HUDEP-2 (cell line): Measurements from ENCODE around the gene ACER3.
"Not testable (repeated sequence)": the region's sequence is repeated elsewhere in the genome, so short reads cannot be mapped to it uniquely, and the experiment has no call there.

ENCODE experiments used
- DNase-seq, 76 experiments: peaks; one replicate each; lab custom pipeline; 2025; ENCODE audit not compliant: unreplicated experiment in 76 of 76; lab: John Stamatoyannopoulos, UW

Gene ACER3

DNA sequence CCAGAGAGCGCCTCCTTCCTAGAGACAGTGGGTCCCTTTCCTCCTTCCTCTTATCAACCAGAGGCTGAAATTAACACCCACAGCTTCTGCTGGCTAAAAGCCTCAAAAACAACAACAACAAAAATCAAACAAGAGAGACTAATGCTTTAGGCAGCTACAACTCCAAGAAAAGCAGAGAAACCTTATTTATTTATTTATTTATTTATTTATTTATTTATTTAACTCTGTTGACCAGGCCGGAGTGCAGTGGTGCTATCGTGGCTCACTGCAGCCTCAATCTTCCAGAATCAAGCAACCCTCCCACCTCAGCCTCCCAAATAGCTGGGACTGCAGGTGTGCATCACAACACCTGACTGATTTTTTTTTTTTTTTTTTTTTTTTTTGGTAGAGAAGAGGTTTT, 170.9 kb downstream of the ACER3 start:
- DNase-seq, result no peak

GRCh38 chr11:77035039-77035438, 174.3 kb downstream of the ACER3 start:
- no peak for DNase-seq

GRCh38 chr11:77035580-77035979, 174.9 kb downstream of the ACER3 start:
- no peak for DNase-seq

DNA sequence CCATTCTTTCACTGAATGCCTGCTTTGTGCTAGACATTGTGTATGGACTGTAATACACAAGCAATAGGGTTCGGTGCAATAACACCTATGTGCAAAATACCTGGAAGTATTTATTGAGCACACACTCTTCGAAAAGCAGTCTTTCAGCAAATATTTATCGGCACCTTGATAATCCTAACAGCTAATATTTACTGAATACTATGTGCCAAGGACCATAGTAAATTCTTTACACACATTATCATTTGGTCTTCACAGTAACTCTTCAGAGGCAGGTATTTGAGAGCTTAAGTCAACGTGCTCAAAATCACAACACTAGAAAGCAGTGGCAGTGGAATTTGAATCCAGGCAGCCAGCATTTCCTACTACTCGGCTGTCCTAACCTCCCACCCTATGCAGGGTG, 175.7 kb downstream of the ACER3 start:
- no peak for DNase-seq

GRCh38 chr11:77037057-77037456, 176.3 kb downstream of the ACER3 start:
- no peak for DNase-seq

DNA sequence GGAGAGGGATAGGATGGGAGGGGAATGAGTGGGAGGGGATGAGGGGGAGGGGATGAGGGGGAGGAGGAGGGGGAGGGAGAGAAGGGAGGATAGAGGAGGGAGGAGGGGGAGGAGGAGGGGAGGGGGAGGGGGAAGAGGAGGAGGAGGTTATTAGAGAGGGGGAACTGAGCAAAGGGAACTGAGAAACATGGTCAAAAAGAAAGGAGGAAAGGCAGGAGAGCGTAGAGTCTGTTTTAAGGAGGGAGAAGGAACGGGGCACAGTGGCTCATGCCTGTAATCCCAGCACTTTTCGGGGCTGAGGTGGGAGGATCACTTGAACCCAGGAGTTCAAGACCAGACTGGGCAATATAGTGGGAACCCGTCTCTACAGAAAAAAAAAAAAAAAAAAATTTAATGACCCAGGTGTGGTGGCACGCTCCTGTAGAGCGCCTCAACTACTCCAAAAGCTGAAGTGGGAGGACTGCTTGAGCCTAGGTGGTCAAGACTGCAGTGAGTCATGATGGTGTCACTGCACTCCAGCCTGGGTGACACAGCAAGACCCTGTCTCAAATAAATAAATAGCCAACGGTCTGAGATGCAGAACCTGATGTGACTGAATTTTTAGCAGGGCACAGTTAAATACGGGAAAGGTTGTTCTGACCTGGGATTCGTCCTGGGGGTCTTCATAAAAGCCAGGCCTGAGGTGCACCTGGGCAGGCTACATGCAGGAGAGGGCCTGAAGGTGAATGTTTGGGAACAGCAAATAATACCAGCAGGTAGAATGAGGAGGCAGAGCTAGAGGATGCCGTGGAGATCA, 177.5 kb downstream of the ACER3 start:
- DNase-seq, result no peak

DNA sequence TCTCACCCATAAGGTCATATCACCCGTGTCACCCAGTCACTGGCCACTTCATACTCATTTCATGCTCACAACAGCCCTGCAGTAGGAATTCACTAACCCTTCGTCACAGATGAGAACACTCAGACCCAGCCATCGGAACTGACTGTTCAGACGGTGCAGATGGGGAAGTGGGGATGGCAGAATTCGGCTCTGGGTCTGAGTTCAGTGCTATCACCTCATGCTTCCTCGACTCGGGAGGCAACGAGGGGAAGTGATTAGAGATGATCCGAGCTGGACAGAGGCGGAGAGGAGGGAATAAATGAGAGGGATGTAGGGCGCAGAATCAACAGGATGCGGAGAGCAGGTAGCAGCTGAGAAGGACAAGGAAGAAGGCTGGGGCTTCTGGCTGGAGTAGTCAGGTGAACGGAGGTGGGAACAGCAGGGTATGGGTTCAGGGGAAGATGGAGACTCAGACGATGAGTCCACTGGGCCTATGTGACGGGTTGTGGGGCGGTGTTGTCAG, 178.2 kb downstream of the ACER3 start:
- DNase-seq, result no peak

- DNase-seq, result peak in 28 of 76 experiments; percentile 5 to 54 (median 26)
These were observed 179.0 kb downstream of the ACER3 start for GRCh38 chr11:77039491-77040400.

DNA sequence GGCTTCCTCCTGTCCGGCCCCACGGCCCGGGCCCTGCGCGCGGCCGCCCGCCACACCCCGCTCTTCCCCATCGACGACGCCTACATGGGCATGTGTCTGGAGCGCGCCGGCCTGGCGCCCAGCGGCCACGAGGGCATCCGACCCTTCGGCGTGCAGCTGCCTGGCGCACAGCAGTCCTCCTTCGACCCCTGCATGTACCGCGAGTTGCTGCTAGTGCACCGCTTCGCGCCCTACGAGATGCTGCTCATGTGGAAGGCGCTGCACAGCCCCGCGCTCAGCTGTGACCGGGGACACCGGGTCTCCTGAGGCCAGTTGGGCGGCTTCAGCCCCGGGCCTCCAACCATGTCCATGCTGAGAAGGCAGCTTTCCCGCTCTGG, 179.7 kb downstream of the ACER3 start:
- no peak for DNase-seq

DNA sequence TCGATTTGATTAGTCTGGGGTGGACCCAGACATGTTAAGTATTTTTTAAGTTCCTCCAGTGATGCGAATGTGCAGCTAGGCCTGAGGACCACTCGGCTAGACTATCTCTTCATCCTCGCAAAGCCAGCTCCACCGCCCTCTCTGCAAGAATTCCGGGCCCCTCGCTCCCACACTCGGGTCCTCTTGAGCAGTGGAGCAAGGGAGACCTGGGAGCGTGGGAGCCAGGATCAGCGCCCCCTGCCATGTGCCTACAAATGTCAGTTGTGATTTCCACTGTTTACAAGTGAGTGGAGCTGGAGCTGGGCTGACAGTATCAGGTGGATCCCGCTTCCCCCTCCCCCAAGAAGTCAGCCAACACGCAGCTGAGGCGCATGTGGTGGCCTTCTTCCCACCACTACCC, 180.2 kb downstream of the ACER3 start:
- no peak for DNase-seq

- DNase-seq, result no peak
These were observed 181.5 kb downstream of the ACER3 start for GRCh38 chr11:77042111-77042726.

- no peak for DNase-seq
These were observed 183.6 kb downstream of the ACER3 start for GRCh38 chr11:77044356-77044755.

GRCh38 chr11:77044886-77045285, 184.2 kb downstream of the ACER3 start:
- no peak for DNase-seq

DNA sequence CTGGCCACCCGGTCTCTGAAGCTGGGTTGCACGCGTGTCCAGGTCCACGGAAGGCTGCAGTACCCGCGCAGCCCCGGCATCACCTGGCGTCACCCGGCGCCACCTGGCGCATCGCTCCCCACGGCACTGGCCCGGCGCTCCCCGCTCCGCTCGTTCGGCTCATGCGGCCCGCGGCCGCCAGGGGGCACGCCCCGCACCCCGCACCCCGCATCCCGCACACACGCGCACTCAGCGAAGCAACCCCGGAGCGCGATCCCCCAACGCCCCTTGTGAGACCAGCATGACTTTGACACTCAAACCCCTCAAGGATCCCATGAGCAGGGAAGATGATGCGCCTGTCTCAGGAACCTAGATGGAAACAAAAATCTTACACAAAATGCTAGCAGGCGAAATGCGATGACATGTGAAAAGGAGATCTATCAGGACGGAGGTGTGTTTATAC, 185.4 kb downstream of the ACER3 start:
- DNase-seq, result peak in 37 of 76 experiments; percentile 7 to 59 (median 37)

DNA sequence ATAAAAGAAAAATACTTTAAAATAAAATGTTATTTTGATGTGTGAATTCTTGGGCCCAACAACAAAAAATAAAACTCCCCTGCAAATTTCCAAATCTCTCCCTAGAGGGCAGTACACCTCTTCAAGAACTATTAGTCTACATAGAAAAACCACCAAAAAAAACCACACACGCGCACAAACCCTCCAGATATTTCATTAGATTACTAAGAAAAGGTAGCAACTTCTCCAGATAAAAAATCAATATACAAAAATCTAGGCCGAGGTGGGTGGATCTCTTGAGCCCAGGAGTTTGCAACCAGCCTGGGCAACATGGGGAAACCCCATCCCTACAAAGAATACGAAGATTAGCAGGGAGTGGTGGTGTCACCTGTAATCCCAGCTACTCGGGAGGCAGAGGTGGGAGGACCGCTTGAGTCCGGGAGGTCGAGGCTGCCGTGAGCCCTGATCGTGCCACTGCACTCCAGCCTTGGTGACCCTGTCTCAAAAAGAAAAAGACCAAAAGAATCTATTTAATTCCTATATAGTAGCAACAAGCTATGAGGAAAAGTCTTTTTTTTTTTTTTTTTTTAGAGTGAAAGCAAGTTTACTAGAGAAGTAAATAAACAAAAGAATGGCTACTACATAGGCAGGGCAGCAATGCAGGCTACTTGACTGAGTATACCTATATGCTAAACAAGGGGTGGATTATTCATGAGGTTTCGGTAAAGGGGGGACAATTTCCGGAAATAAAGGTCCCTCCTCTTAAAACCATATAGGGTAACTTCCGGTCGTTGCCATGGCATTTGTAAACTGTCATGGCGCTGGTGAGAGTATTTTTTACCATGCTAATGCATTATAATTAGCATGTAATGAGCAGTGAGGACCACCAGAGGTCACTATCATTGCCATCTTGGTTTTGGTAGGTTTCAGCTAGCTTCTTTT, 186.5 kb downstream of the ACER3 start:
- DNase-seq, result peak in 71 of 76 experiments; percentile 19 to 92 (median 74)

DNA sequence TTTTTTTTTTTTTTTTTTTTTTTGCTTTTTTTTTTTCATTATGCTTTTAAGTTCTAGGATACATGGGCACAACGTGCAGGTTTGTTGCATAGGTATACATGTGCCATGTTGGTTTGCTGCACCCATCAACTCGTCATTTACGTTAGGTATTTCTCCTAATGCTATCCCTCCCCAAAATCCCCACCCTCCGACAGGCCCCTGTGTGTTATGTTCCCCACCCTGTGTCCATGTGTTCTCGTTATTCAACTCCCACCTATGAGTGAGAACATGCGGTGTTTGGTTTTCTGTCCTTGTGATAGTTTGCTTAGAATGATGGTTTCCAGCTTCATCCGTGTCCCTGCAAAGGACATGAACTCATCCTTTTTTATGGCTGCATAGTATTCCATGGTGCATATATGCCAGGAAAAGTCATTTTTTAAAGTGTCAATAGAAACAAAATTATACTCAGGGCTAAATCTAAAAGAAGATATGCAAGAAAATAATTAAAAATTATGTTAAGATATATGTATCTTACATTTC, 187.3 kb downstream of the ACER3 start:
- not testable (repeated sequence) for DNase-seq

GRCh38 chr11:77049026-77049425, 188.3 kb downstream of the ACER3 start:
- DNase-seq, result peak in 15 of 76 experiments; percentile 10 to 42 (median 16)

DNA sequence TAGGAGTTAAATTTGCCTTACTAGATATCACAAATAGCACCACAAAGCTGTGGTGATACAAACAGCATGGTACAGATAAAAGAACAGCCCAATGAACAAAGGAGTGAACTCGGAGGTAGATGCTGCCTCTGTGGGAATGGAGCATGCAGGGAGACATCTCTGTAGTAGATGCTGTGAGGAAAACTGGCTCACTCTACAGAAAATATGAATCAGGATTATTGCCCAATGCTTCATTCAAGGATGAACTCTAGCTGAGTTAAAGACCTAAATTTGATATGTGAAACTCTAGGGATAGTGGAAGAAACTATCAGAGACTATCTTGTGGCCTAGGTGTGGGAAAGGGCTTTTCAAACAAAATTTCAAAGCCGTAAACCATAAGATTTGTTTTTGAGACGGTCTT, 190.8 kb downstream of the ACER3 start:
- no peak for DNase-seq

- DNase-seq, result no peak
These were observed 191.8 kb downstream of the ACER3 start for GRCh38 chr11:77052518-77052917.
